A549 (cell line): ENCODE data around the gene PCK1. TPM values are rescaled to one million over a fixed set of nuclear protein-coding genes. Genes with fewer than 3 reads are reported as not detected.

Experiments
- ATAC-seq, 2 experiments: fragments of 200-7000 bp in 1 of 2; fragments of >200 bp in 1 of 2; cut with Nextera tagmentation in 1 of 2; cut with Tn5 transposase in 1 of 2; 3 replicates each; pipeline versions ENCODE4 v1.8.0 to v1.9.1; 2018 to 2020; ENCODE audit warnings: mild to moderate bottlenecking in 1 of 2, moderate library complexity in 1 of 2
- CTCF ChIA-PET: fragments of 300-600 bp; sonication (Branson Sonifier 250); formaldehyde crosslinking; extraction: SDS; loops from one replicate; lab custom pipeline; 2021; ENCODE audit warnings: antibody characterized with exemption, inconsistent platforms; lab: Yijun Ruan, JAX
- POLR2A ChIA-PET: fragments of 350-600 bp; formaldehyde crosslinking; extraction: SDS; loops from one replicate; lab custom pipeline; 2021; ENCODE audit warnings: antibody characterized with exemption, inconsistent platforms; lab: Yijun Ruan, JAX
- DNase-seq, 2 experiments: peaks; one replicate each; pipeline versions ENCODE4 v3.0.0 to v3.0.0-alpha.2; 2011 to 2016; ENCODE audit warnings: low read depth in 1 of 2, low spot score in 1 of 2
- FAIRE-seq: peaks from 2 replicates; lab custom pipeline; 2011; peaks lifted over from hg19 to GRCh38; lab: Jason Lieb, UNC
- H3K27ac ChIP-seq, 2 experiments: fragments of >200 bp; sonication (Bioruptor Twin); formaldehyde crosslinking; 3 replicates each; pipeline ENCODE4 v1.5.1; 2016 to 2017
- H3K4me1 ChIP-seq: fragments of >200 bp; sonication (Bioruptor Twin); formaldehyde crosslinking; 3 replicates; pipeline ENCODE4 v1.6.1; 2016
- H3K4me2 ChIP-seq: fragments of >200 bp; sonication (Bioruptor Twin); formaldehyde crosslinking; 3 replicates; pipeline ENCODE4 v1.6.1; 2016
- H3K4me3 ChIP-seq: fragments of >200 bp; sonication (Bioruptor Twin); formaldehyde crosslinking; 3 replicates; pipeline ENCODE4 v1.5.1; 2016
- H3K9me3 ChIP-seq: fragments of >200 bp; sonication (Bioruptor Twin); formaldehyde crosslinking; 3 replicates; pipeline ENCODE4 v1.6.1; 2016
- ATOH8 ChIP-seq: fragments of 250-450 bp; sonication (Bioruptor Pico); IDR thresholded peaks from 2 replicates; pipeline ENCODE4 v1.5.0; 2020; ENCODE audit warnings: low read depth, mild to moderate bottlenecking, moderate library complexity
- BCL3 ChIP-seq: fragments of >200 bp; sonication (Bioruptor Twin); formaldehyde crosslinking; IDR thresholded peaks from 3 replicates; pipeline ENCODE4 v1.6.1; 2016
- BHLHE40 ChIP-seq: IDR thresholded peaks from 2 replicates; pipeline ENCODE4 v1.6.1; 2012; ENCODE audit warnings: low read depth, low read length, inconsistent platforms
- CBX2 ChIP-seq: fragments of 200-600 bp; sonication (generic); IDR thresholded peaks from 2 replicates; pipeline ENCODE4 v1.6.1; 2016; ENCODE audit warnings: low read depth, mild to moderate bottlenecking, borderline replicate concordance
- CBX8 ChIP-seq: fragments of 200-600 bp; sonication (generic); IDR thresholded peaks from 2 replicates; pipeline ENCODE4 v1.6.1; 2016
- CHD4 ChIP-seq: fragments of 200-600 bp; sonication (generic); IDR thresholded peaks from 2 replicates; pipeline ENCODE4 v1.6.1; 2016; ENCODE audit warnings: antibody characterized with exemption, mild to moderate bottlenecking, borderline replicate concordance
- CTCF ChIP-seq: fragments of >200 bp; sonication (Bioruptor Twin); formaldehyde crosslinking; IDR thresholded peaks from 3 replicates; pipeline ENCODE4 v1.5.1; 2016
- EHF ChIP-seq: fragments of 250-450 bp; sonication (Bioruptor Pico); IDR thresholded peaks from 2 replicates; pipeline ENCODE4 v1.5.0; 2020; ENCODE audit warnings: mild to moderate bottlenecking
- FOSL2 ChIP-seq, 2 experiments: fragments of 450-650 bp in 1 of 2; fragments of >200 bp in 1 of 2; sonication (Bioruptor Twin) in 1 of 2; formaldehyde crosslinking; IDR thresholded peaks; 2 replicates each; pipeline versions ENCODE4 v1.5.0 to v1.6.1; 2016 to 2020; ENCODE audit warnings: mild to moderate bottlenecking in 1 of 2, moderate library complexity in 1 of 2
- GATA3 ChIP-seq: IDR thresholded peaks from 2 replicates; pipeline ENCODE4 v1.6.1; 2012; ENCODE audit warnings: borderline replicate concordance
- HDAC2 ChIP-seq: fragments of 200-600 bp; sonication (generic); IDR thresholded peaks from 2 replicates; pipeline ENCODE4 v1.6.1; 2016
- HEYL ChIP-seq: fragments of 250-450 bp; sonication (Bioruptor Pico); IDR thresholded peaks from 2 replicates; pipeline ENCODE4 v1.8.0; 2021; ENCODE audit warnings: mild to moderate bottlenecking, moderate library complexity
- HOXB5 ChIP-seq: fragments of 250-450 bp; sonication (Bioruptor Pico); IDR thresholded peaks from 2 replicates; pipeline ENCODE4 v1.5.0; 2020; ENCODE audit warnings: mild to moderate bottlenecking, moderate library complexity
- JUN ChIP-seq, 2 experiments: fragments of >200 bp; sonication (Bioruptor Twin); formaldehyde crosslinking; IDR thresholded peaks; 2 replicates in 1 of 2; 3 replicates in 1 of 2; pipeline ENCODE4 v1.6.1; 2016 to 2017
- MAFK ChIP-seq: fragments of 450-650 bp; IDR thresholded peaks from 2 replicates; pipeline ENCODE4 v1.6.1; 2014; ENCODE audit not compliant: partially characterized antibody
- MAX ChIP-seq: IDR thresholded peaks from 2 replicates; pipeline ENCODE4 v1.6.1; 2012
- NFE2L2 ChIP-seq: fragments of 150-350 bp; conservative IDR thresholded peaks from 2 replicates; pipeline ENCODE4 v1.6.1; 2014; ENCODE audit warnings: low read length
- PBX3 ChIP-seq: IDR thresholded peaks from 2 replicates; pipeline ENCODE4 v1.6.1; 2012
- POLR2AphosphoS2 ChIP-seq: conservative IDR thresholded peaks from 2 replicates; pipeline ENCODE4 v1.6.1; 2012; ENCODE audit warnings: low read length, improper control_type of control experiment, inconsistent platforms
- RARB ChIP-seq: fragments of 250-450 bp; sonication (Bioruptor Pico); IDR thresholded peaks from 2 replicates; pipeline ENCODE4 v1.8.0; 2021; ENCODE audit warnings: mild to moderate bottlenecking, moderate library complexity
- SMC3 ChIP-seq: fragments of >200 bp; sonication (Bioruptor Twin); formaldehyde crosslinking; IDR thresholded peaks from 3 replicates; pipeline ENCODE4 v1.6.1; 2018; ENCODE audit warnings: inconsistent platforms
- TFCP2L1 ChIP-seq: fragments of 250-450 bp; sonication (Bioruptor Pico); IDR thresholded peaks from 2 replicates; pipeline ENCODE4 v1.5.0; 2021; ENCODE audit warnings: mild to moderate bottlenecking
- TP53 ChIP-seq: fragments of 250-450 bp; sonication (Bioruptor Pico); IDR thresholded peaks from 2 replicates; pipeline ENCODE4 v1.5.0; 2021; ENCODE audit warnings: mild to moderate bottlenecking, moderate library complexity
- USF2 ChIP-seq: fragments of 450-650 bp; IDR thresholded peaks from 2 replicates; pipeline ENCODE4 v1.6.1; 2014; ENCODE audit warnings: antibody characterized with exemption
- ZC3H11A ChIP-seq: fragments of 450-650 bp; IDR thresholded peaks from 2 replicates; pipeline ENCODE4 v1.6.1; 2014; ENCODE audit warnings: antibody characterized with exemption, mild to moderate bottlenecking
- ZSCAN20 ChIP-seq: fragments of 250-450 bp; sonication (Bioruptor Pico); IDR thresholded peaks from 2 replicates; pipeline ENCODE4 v1.8.0; 2022; ENCODE audit warnings: mild to moderate bottlenecking, moderate library complexity
- WGBS: methylation state at CpG from one replicate; pipeline ENCODE4 v1.1.6; 2017; ENCODE audit errors: missing lambda C conversion rate; 5-methylcytosine and 5-hydroxymethylcytosine counted together
- polyA plus RNA-seq, 4 experiments: library from polyadenylated mRNA; depleted of rRNA in 3 of 4; stranded (reverse); fragments of >200 nt; fragmentation: RNase III in 1 of 4; extraction: RNeasy Plus Mini Kit Qiagen cat#74134 plus additional on column Dnase treatment in 1 of 4; gene quantifications; 2 replicates in 3 of 4; 3 replicates in 1 of 4; pipeline ENCODE4 v1.2.3, GENCODE V29; 2011 to 2017

PCK1 gene
- polyA plus RNA-seq, 2 of the 4 experiments (the other 2 are of a cell fraction), result 0.04 to 0.12 TPM

GRCh38 chr20:57613481-57613921 is 52.6 kb downstream of the PCK1 start:
- FAIRE-seq, result no peak
- no peaks in the 10 kb centered on the region for H3K9me3 ChIP-seq
- H3K4me1 ChIP-seq, result peaks cover 10% of the 10 kb centered on the region
- 44% methylated on average over 12 of the region's 12 CpGs for WGBS
- no peak overlapping the region for H3K4me3 ChIP-seq
- CTCF ChIA-PET, result interaction anchor here (1.1 to 7.2 kb wide), 3 partner anchors 9 to 596 kb away, joined by 3 to 37 read pairs (median 30); no protein-coding TSS in a partner anchor
- POLR2A ChIA-PET, result no interaction called here
- H3K4me2 ChIP-seq, result no peak overlapping the region
- H3K27ac ChIP-seq, result no peak overlapping the region
- no peak for ATAC-seq
- DNase-seq, result no peak
- no peak for TF ChIP-seq EHF
- TF ChIP-seq SMC3, result no peak
- no peak for TF ChIP-seq CHD4
- TF ChIP-seq HDAC2, result no peak
- TF ChIP-seq TP53 (CRISPR knock-in tag), result no peak
- no peak for TF ChIP-seq NFE2L2
- TF ChIP-seq RARB (CRISPR knock-in tag), result no peak
- TF ChIP-seq HEYL, result no peak
- TF ChIP-seq POLR2AphosphoS2, result no peak
- no peak for TF ChIP-seq TFCP2L1

- H3K4me2 ChIP-seq, result no peak overlapping the region
- FAIRE-seq (no peak), ATAC-seq (no peak), DNase-seq (no peak)
- ChIA-PET CTCF (interaction anchor here (1.0 to 7.2 kb wide), 5 partner anchors 8 to 595 kb away, joined by 3 to 37 read pairs (median 4); no protein-coding TSS in a partner anchor), POLR2A (no interaction called here)
- H3K27ac ChIP-seq, result no peak overlapping the region
- no peak overlapping the region for H3K4me3 ChIP-seq
- TF ChIP-seq GATA3, result no peak
- no peak for TF ChIP-seq MAX
- no peak for TF ChIP-seq HEYL
- no peak for TF ChIP-seq ATOH8 (CRISPR knock-in tag)
- no peak for TF ChIP-seq JUN (IDR thresholded peaks at IDR 0.05)
- no peak for TF ChIP-seq BCL3
- no peak for TF ChIP-seq CTCF
- TF ChIP-seq MAFK, result no peak
- no peak for TF ChIP-seq HOXB5
- no peak for TF ChIP-seq TP53 (CRISPR knock-in tag)
- no peak for TF ChIP-seq CBX2
- no peak for TF ChIP-seq CBX8
- TF ChIP-seq USF2, result no peak
- no peak for TF ChIP-seq PBX3
- TF ChIP-seq ZC3H11A, result no peak
- no peak for TF ChIP-seq RARB (CRISPR knock-in tag)
- TF ChIP-seq BHLHE40, result no peak
- no peak for TF ChIP-seq ZSCAN20 (CRISPR knock-in tag)
- no peak for TF ChIP-seq FOSL2 (IDR thresholded peaks at IDR 0.05)
- TF ChIP-seq FOSL2 (CRISPR knock-in tag; IDR thresholded peaks at IDR 0.05), result no peak
- no peaks in the 10 kb centered on the region for H3K9me3 ChIP-seq
- WGBS, result 72% methylated on average over 15 of the region's 16 CpGs
- H3K4me1 ChIP-seq, result peaks cover 12% of the 10 kb centered on the region
Observed at GRCh38 chr20:57614490-57615444, 53.9 kb downstream of the PCK1 start.
